Measurements from ENCODE around the gene ATP8B3. TPM values are rescaled to one million over a fixed set of nuclear protein-coding genes. Genes with fewer than 3 reads are reported as not detected.

Gene ATP8B3
- total RNA-seq, 1 experiment from 2014 or later = 5.8 TPM

DNA sequence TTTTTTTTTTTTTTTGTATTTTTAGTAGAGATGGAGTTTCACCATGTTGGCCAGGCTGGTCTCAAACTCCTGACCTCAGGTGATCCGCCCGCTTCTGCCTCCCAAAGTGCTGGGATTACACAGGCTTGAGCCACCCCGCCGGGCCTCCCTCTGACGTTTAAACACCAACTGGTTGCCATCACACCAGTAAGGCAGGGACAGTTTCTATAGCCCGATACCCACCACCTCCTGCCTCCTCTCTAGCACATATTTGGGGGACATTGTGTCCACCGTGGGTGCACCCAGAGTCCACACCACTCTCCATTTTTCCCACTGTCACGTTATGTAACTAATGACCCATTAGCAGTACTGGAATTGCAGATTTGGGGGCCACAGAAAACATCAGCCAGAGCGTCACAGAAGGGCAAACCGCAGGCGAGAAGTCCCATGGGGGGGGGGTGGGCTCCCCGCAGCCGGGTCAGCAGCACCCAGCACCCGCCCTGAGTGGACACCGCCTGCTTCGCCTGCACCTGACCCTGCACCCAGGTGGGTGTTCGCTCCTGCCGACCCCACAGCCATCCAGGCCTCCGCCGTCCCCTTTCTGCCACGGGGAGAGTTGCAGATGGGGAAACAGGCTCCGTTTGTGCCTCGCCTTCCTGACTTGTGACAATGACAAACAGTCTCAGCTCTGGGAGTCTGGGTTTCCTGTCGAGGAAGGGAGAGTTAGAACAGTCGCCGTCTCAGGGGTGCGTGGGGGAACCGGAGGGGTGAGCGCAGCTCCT lies 55.2 kb downstream of the ATP8B3 start:
- no peak for DNase-seq (ENCODE audit: low read depth)

DNA sequence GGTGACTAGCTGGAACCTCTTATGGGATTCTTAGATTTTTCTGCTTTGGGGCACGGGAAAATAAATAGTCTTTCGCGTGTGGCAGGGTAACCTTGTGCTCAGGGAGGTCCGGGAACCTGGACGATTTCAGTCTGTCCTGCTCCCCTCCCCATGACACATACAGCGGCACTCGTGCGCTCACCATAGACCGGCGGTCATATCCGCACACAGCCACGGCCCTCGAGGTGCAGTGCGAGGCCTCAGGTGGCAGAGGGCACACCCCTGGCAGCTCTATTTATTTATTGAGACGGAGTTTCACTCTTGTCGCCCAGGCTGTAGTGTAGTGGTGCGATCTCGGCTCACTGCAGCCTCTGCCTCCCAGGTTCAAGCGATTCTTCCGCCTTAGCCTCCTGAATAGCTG lies 55.8 kb downstream of the ATP8B3 start:
- no peak for DNase-seq (ENCODE audit: low read depth)

DNA sequence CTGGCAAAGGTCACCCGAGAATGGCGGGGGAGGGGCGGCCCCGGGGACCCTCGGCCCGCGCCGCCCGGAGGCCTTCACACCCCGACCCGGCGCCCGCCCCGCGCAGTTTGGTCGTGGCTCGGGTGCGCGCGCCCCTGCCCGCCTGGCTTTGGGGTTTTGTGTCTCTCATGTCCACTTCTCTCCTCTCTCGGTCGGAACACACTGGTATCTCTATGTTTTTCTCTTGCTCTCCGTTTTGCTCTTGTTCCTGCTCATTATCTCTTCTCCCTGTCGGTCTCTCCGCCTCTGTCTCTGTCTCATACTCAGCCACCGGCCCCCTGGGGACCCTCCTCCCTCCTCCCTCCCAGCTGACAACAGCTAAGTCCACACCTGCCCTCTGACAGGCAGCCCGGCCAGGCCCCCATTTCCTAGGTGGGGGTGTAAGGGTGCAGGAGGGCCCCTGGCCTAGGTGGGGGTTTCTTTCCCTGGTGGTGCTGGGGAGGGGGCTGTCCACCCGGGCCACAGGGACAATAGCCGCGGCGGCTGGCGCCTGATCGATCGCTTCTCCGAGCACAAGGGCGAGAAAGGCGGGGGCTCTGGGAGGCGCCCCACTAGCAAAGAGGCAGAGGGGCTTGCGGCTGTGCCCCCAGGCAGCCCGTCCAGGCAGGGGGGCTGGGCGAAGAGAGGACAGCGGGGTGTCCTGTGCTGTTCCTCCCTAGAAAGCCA lies 56.5 kb downstream of the ATP8B3 start:
- DNase-seq (ENCODE audit: low read depth) = no peak

DNA sequence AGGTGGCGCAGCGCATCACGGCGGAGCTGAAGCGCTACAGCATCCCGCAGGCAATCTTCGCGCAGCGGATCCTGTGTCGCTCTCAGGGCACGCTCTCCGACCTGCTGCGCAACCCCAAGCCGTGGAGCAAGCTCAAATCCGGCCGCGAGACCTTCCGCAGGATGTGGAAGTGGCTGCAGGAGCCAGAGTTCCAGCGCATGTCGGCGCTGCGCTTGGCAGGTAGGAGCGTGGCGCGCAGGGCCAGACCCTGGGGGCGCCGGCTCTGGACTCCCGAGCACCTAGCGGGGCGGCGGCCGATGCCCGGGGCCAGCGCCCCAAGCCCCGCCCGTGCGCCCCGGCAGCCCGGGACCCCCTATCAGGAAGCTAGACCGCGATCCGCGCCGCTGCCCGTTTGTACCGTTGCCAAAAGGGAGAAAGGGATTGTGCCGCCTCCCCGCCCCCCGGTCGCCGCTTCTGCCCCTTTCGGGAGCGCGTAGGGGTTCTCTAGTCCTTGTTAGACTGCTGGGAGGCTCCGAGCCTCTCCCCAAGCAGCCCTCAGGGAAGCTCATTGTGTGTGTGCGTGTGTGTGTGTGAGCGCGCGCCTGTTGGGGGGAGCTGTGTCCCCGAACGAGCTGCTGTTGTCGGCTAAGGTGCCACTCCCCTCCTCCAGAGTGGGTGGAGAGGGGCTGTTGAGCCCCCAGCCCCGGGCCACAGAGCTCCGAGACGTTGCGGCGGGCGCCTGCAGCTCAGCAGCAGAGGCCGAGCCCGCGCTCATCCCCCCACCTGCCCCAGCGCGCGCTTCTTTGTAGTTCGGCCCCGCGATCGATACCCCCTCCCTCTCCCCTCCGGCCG lies 57.2 kb downstream of the ATP8B3 start:
- no peak for DNase-seq (ENCODE audit: low read depth)

DNA sequence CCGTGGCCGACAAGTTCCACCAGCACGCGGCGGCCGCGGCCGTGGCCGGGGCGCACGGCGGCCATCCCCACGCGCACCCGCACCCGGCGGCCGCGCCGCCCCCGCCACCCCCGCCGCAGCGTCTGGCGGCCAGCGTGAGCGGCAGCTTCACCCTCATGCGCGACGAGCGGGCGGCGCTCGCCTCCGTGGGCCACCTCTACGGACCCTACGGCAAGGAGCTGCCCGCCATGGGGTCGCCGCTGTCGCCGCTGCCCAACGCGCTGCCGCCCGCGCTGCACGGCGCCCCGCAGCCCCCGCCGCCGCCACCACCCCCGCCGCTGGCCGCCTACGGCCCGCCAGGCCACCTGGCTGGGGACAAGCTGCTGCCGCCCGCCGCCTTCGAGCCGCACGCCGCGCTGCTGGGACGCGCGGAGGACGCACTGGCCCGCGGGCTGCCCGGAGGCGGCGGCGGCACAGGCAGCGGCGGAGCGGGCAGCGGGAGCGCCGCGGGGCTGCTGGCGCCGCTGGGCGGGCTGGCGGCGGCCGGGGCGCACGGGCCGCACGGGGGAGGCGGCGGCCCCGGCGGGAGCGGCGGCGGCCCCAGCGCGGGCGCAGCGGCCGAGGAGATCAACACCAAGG lies 57.9 kb downstream of the ATP8B3 start:
- no peak for DNase-seq (ENCODE audit: low read depth)

DNA sequence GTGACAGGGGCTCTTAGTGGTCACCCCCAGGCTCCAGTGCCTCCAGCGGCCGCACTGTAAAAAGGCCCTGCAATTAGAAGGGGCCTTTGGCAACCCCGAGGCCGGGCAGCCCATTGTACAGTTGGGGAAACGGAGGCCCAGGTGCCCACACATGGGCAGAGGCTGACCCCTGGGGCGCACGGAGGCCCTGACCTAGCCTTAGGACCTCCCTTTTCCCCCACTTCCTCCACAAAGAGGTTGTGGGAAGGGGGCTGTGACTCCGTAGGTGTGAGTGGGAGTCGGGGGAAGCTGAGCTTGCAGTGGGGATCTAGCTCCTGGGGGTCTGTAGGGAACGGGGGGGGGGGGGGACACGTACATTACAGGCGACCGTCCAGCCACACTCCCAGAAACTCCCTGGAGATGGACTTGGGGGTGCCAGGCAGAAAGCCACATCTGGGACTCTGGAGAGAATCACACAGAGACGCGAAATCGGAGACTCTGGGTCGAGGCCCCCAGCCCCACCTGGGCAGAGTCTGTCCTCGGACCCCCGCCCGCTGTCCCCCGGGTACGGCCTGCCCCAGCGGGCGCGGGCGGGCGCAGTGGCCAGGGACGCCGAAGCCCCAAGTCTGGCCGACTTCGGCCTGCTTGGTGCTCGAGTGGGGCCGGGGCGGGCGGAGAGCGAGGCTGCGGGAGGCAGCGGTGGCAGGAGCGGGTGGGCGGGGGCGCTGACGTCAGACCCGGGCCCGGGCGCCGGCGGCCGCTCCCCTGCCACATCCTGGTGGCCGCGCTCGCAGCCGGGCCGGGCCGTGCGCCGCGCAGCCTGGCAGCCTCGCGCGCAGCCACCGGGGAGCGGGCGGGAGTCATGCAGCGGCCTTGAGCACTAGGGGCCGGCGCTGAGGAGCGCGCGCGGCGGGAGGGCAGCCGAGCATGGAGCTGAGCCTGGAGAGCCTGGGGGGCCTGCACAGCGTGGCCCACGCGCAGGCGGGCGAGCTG lies 59.0 kb downstream of the ATP8B3 start, which contains the start of gene ONECUT3:
ONECUT3 (plus strand) TSS at position 750 of the 972 bp plus-strand sequence; CDS start at position 907, 157 bp downstream.
- no peak for DNase-seq (ENCODE audit: low read depth)

DNA sequence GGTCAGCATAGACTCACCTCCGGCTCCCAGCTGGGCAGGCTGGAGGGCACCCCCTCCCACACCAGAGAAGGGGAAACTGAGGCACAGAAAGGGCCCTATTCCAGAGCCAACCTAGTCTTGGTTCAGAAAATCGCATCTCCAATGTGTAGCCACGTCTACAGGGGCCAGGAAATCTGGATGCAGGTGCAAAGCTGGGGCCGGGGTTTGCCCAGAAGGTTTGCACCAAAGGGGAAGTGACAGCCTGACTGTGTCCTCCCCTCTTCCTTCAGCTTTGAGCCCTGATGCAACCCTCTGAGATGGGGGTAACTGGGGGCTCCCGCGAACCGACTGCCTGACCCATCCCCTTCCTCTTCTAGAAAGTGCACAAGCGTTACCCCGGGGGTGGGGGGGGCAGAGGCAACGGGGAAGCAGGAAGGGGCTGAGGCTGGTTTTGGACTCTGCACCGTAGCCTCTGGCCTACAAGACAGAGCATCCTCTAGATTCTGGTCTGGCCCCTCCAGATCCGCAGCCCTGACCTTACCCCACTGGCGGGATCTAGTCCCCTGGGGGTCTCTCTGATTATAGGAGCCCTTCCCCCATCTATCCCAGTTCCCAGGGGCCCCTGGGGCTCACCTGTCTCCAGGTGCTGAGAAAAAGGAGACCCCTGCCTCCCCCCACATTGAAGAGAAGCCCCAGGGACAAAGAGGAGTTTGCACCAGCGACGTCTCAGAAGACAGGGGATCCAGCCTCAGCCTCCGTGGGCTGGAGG lies 59.9 kb downstream of the ATP8B3 start:
- no peak for DNase-seq (ENCODE audit: low read depth)

DNA sequence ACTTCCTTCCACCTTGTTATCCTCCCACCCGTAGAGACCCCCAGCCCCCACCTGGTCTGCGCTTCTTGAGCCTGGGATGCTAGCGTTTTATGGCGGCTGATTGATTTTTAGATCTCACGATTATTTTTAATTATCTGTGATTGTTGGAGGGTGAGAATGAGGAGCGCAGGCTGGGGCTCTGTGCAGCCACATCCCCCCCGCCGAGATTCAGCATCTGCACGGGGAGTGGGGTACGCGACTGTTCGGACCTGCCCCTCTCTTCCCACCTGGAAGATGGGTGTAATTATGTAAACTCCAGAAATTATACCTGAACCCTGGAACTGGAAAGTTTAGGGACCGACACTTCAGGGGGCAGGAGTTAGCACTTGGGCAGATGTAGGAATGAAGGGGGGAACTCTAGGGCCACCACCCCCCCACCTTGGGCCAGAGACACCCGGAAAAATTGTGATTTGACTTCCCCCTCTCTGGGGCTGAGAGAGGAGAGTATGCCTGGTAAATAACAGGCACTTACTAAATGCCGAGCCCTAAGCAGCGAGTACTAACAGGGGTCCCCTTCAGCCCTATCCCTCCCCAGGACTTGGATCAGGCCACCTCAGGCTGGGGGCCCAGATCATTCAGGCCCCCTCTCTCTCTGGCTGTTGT lies 60.6 kb downstream of the ATP8B3 start:
- no peak for DNase-seq (ENCODE audit: low read depth)

DNA sequence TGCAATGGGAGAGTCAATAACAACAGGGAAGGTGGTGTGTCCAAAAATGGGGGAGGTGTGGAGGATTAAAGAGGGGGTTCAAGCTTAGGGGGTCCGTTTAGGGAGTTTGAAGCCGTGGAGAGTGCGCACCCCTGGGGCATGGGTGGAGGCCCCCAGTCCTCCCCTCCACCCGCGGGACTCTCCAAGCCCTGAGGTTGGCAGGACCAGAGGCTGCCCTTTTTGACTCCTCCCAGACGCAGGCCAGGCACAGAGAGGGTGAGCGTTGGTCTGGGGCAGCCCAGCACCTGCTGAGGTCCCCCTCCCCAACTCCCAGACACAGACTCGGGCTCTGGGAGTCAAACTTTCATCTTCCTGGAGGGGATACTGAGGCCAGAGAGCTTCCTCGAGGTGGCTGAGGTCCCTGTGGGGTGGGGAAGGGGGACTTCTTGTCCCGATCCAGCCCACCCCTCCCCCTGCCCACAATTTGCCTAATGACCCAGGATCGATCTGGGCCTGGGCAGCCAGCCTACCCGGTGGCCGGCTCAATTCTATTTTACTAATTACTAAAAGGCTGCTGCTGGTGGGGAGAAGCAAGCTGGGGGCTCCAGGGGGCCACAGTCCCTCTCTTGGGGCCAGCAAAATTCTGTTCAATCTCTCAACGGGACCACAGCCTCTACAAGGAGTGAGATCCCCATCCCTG lies 61.6 kb downstream of the ATP8B3 start:
- no peak for DNase-seq (ENCODE audit: low read depth)

DNA sequence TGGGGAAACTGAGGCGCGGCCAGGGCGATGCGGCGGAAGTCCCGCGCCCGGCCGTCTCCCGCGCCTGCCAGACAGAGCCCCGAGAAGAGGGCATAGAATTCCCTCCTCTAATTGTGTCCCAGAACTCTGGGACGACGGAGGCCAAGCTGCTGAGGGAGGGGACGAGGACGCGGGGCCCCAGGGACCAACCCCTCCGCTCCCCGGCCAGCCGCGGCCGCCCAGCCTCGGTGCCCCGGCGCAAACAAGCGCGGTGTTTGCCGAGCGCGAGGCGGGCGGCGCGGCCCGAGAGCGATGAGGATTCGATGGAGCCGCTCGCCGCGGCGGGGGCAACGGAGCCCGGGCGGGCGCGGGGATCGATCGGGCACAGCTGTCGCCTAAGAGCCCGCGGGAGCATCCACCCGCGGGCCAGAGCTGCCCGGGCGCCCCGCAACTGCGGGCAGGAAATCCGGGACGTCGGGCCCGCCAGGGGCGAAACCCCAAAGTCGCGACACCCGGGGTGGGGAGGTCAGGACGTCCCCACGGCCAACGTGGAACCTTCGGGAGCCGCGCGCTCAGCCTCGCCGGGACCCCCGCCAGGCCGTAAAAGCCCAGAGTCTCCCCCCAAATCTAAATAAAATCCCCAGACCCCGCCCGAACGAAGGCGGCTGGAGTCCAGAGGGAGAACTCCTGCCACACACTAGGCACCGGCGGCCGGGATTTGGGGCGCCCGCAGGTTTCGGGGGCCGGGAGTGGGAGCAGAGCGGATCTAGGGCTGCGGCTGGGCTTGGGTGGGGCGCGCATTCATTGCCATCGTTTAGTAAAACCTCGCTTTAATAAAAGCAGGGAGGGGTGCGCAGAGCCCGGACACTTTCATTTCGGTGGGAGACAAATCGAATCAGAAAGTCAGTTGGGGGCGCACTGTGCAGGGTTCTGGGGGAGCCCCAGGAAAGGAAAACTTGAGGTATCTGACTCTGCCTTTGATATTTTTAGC lies 62.4 kb downstream of the ATP8B3 start:
- DNase-seq (ENCODE audit: low read depth) = no peak

DNA sequence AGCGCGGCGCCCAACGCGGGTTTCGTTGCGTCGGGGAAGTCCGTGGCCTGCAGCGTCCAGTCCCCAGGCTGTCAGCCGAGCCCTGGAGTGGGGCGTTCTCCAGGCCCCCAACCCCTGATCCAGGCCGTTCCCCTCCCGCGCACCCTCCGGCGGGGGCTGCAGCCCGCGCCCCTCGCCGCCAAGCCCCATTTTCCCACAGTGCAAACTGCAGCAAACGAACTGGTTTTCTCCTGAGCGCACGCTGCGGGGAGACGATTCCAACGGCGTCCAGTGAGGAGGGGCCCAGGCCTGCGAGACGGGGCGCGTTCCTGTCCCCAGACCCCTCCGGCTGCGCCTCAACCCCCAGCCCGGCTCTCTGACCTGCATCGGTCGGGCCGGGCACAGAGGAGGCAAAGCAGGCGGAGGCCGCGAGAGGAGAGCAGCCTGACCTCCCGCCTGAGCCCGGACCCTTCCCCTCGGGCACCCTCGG lies 63.2 kb downstream of the ATP8B3 start:
- DNase-seq (ENCODE audit: low read depth) = no peak

DNA sequence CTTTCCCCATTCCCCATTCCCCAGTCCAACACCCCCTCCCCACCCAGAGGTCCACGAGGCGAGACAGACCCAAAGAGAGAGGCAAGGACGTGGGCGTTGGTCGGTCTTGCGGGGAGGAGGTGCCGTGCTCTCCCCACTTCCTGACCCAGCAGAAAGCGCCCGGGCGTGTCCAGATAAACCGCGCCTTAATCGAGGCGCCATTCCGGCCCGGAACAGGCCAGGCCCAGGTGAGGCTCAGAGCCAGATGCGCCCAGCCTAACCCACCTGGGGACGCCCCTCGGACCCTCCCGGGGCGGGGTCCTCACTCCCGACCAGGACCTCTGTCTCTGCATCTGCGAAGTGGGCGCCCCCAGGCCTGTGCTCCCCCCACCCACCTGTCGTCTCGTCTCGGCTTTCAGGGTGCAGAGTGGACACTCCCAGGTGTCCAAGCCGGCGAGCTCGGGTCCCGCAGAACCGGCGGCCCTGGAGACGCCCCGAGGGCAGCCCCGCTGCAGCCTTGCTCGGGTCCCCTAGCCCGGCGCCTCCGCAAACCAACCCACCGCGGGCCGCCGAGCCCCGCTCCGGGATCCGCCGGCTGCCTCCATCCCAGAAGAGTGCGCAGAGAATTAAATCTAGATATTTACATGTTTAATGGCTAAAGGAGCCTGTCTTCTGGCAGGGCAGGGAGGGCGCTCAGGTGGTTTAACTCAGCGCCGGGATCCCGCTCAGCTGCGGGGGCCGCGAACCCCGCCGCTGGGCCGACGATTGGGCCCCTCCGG lies 63.8 kb downstream of the ATP8B3 start:
- DNase-seq (ENCODE audit: low read depth) = peak; percentile 43

DNA sequence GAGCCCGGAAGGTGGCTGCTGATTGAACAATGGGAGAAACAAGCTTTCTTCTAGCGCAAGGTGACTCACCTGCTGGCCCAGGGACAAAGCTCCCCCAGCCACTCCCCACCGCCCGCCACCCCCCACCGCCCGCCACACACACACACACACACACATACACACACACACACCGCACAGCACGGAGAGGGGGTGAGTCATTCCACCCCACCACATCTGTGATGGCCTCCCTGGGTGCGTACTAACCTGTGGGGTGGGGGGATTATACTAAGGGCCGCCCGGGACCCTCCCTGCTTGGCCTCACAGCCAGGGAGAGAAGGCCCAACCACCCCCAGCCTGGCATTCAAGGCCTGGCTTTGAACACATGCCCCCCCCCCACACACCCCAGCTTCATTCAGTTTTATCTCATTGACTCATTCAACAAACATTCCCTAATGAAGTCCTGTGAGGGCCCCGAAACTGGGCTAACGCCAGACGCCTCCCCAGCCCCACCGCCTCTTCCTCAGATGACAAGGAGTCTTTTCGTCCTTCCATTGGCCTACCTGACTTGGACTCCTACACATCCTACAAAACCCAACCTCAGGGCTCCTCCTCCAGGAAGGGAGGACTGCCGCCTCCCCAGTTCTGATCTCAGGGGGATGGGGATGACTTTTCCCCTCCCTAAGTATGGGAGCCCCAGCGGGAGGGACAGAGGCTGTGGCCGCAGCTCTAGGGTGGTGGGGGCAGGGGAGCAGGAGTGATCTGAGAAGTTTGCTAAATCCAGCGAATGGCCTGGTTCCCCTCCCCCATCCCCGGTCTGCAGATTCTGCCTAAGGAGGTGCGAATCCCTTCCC lies 64.6 kb downstream of the ATP8B3 start:
- peak; percentile 96 for DNase-seq (ENCODE audit: low read depth)

DNA sequence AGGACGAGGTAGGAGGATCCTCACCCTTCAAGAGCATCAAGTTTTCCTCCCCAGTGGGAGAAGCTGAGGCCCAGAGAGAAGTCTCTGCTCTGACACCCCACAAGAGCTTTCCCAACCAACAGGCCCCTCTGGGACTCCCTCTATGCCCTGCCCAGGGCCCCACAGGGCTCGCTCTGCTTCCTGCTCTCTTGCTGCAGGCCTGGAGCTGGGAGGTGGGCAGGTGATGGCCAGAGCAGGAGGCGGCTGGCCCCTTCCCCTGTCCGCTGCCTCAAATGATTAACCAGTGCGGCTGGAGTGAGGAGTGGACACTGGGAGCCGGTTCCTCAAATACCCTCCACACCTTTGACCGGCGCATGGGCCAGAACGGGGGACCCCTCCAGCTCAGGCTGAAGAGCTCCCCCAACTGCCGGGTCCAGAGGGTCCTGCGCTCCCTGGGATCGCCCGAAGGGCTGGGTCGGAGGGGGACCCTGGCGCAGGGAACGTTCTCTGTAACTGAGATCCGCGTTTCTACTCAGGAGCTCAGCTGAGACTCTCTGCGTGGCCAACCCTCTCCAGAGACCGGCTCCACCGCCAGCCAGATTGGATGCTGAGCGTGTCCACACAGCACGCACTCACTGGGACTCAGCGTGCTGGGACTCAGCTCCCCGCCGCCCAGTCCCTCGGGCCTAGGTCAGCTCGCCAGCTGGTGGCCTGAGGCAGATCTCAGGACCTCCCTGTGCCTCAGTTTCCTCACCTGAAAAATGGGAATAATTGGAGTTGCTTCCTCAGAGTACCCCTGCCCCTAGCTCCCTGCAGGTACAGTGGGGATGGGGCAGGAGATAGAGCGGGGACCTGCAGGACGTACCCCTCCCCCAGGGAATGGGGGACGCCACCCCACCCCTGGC lies 65.4 kb downstream of the ATP8B3 start:
- peak; percentile 62 for DNase-seq (ENCODE audit: low read depth)

DNA sequence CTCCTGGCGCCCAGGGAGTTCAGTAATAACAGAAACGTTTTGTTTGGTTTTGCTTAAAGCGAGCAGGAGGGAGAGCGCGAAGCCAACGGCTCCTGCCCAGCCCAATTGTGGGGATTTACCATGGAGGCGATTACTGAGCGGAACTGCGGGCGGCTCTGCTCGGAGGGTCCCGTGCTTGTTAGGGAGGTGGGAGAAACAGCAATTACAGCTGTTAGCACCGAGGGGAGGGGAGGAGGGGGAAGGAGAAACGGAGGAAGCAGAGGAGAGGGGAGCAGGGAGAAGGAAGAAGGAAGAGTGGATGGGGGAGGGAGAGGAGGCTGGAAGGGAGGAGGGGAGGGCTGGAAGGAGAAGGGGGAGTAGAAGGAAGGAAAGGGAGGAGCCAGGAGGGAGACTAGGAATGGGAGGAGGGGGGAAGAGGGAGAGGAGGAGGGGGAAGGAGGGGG lies 66.5 kb downstream of the ATP8B3 start:
- no peak for DNase-seq (ENCODE audit: low read depth)
